HepG2 (cell line): Measurements from ENCODE around the gene GMFB. TPM values are rescaled to one million over a fixed set of nuclear protein-coding genes. Genes with fewer than 3 reads are reported as not detected.

Experiments
- ARNT ChIP-seq: fragments of 450-650 bp; IDR thresholded peaks from 2 replicates; pipeline ENCODE4 v1.6.1; 2017
- BHLHE40 ChIP-seq: IDR thresholded peaks from 2 replicates; pipeline ENCODE4 v1.6.1; 2011; ENCODE audit warnings: low read length, improper control_type of control experiment
- CHD2 ChIP-seq: IDR thresholded peaks from 2 replicates; pipeline ENCODE4 v1.6.1; 2011; ENCODE audit warnings: low read depth, low read length, improper control_type of control experiment
- EP300 ChIP-seq, 3 experiments: sonication (generic) in 1 of 3; formaldehyde crosslinking in 1 of 3; IDR thresholded peaks; 2 replicates each; pipeline versions ENCODE4 v1.5.1 to v1.6.1; 2011 to 2020; ENCODE audit warnings: low read depth in 2 of 3, low read length in 2 of 3, borderline replicate concordance in 1 of 3, improper control_type of control experiment in 1 of 3, mild to moderate bottlenecking in 1 of 3, missing genetic modification reagents in 1 of 3, moderate library complexity in 1 of 3
- FOSL2 ChIP-seq: sonication (generic); formaldehyde crosslinking; IDR thresholded peaks from 2 replicates; pipeline ENCODE4 v1.4.0; 2020; ENCODE audit warnings: missing genetic modification reagents
- IRX3 ChIP-seq: sonication (generic); formaldehyde crosslinking; IDR thresholded peaks from 2 replicates; pipeline ENCODE4 v1.8.1; 2023; ENCODE audit warnings: mild to moderate bottlenecking, low read depth, missing genetic modification reagents, borderline replicate concordance
- NFYC ChIP-seq: IDR thresholded peaks from 2 replicates; pipeline ENCODE4 v1.6.1; 2016; ENCODE audit warnings: missing genetic modification reagents, missing compliant biosample characterization
- NKX3-1 ChIP-seq: sonication (generic); formaldehyde crosslinking; IDR thresholded peaks from 2 replicates; pipeline ENCODE4 v1.5.0; 2020; ENCODE audit warnings: missing genetic modification reagents
- PRMT3 ChIP-seq: sonication (generic); formaldehyde crosslinking; IDR thresholded peaks from 2 replicates; pipeline ENCODE4 v1.8.1; 2022; ENCODE audit warnings: low read depth, mild to moderate bottlenecking, moderate library complexity, missing genetic modification reagents, borderline replicate concordance
- SCMH1 ChIP-seq: sonication (generic); formaldehyde crosslinking; IDR thresholded peaks from 2 replicates; pipeline ENCODE4 v1.9.0; 2021; ENCODE audit warnings: missing genetic modification reagents, mild to moderate bottlenecking, borderline replicate concordance
- SKI ChIP-seq: fragments of 450-650 bp; IDR thresholded peaks from one replicate; pipeline ENCODE4 v1.6.1; 2018; ENCODE audit warnings: mild to moderate bottlenecking; ENCODE audit not compliant: partially characterized antibody
- TAF15 ChIP-seq: fragments of 200-400 bp; formaldehyde crosslinking; IDR thresholded peaks from one replicate; pipeline ENCODE4 v1.6.1; 2018; ENCODE audit warnings: mild to moderate bottlenecking, low read depth, low read length; ENCODE audit not compliant: poor library complexity, severe bottlenecking
- U2AF2 ChIP-seq: fragments of 200-400 bp; formaldehyde crosslinking; IDR thresholded peaks from 2 replicates; pipeline ENCODE4 v1.6.1; 2017; ENCODE audit warnings: low read depth, mild to moderate bottlenecking, low read length
- ZBTB8A ChIP-seq: sonication (generic); formaldehyde crosslinking; IDR thresholded peaks from 2 replicates; pipeline ENCODE4 v1.4.0; 2020; ENCODE audit warnings: mild to moderate bottlenecking, low read depth, missing genetic modification reagents, borderline replicate concordance
- ZNF124 ChIP-seq: sonication (generic); formaldehyde crosslinking; IDR thresholded peaks from 2 replicates; pipeline ENCODE4 v1.4.0; 2020; ENCODE audit warnings: missing genetic modification reagents
- ZNF224 ChIP-seq: sonication (generic); formaldehyde crosslinking; IDR thresholded peaks from 2 replicates; pipeline ENCODE4 v1.5.0; 2020; ENCODE audit warnings: mild to moderate bottlenecking, missing genetic modification reagents
- ZNF557 ChIP-seq: sonication (generic); formaldehyde crosslinking; IDR thresholded peaks from 2 replicates; pipeline ENCODE4 v1.4.0; 2020; ENCODE audit warnings: missing genetic modification reagents
- polyA plus RNA-seq, 8 experiments: library from polyadenylated mRNA; depleted of rRNA in 3 of 8; stranded (reverse) in 7 of 8; unstranded in 1 of 8; fragments of >200 nt; fragmentation: Illumina TruSeq in 4 of 8; extraction: Trizol in 4 of 8; gene quantifications; 2 replicates each; pipeline versions ENCODE4 v1.2.1 to v1.2.3, GENCODE V29; 2011 to 2016; ENCODE audit warnings: low read depth in 4 of 8, missing spikeins in 1 of 8, mixed read lengths in 1 of 8; ENCODE audit not compliant: insufficient read depth in 1 of 8
- total RNA-seq, 5 experiments: library from RNA; depleted of rRNA; stranded (reverse); fragments of >200 nt; fragmentation: Illumina TruSeq; extraction: Trizol; gene quantifications; 2 replicates each; pipeline ENCODE4 v1.2.3, GENCODE V29; 2016; ENCODE audit warnings: low read depth in 1 of 5
- TF ChIP-seq, protein P1 (sequence below): IDR thresholded peaks from 2 replicates; pipeline ENCODE4 v1.6.1; 2012; ENCODE audit warnings: low read depth, low read length, improper control_type of control experiment
- TF ChIP-seq, protein P2 (sequence below): sonication (generic); formaldehyde crosslinking; IDR thresholded peaks from 2 replicates; pipeline ENCODE4 v1.4.0; 2020; ENCODE audit warnings: mild to moderate bottlenecking, missing genetic modification reagents
- TF ChIP-seq, protein P3 (sequence below): sonication (generic); formaldehyde crosslinking; conservative IDR thresholded peaks from 2 replicates; pipeline ENCODE4 v1.4.0; 2020; ENCODE audit warnings: missing genetic modification reagents
- TF ChIP-seq, protein P4 (sequence below): sonication (generic); formaldehyde crosslinking; IDR thresholded peaks from 2 replicates; pipeline ENCODE4 v1.8.0; 2022; ENCODE audit warnings: missing genetic modification reagents, mild to moderate bottlenecking, inconsistent platforms, borderline replicate concordance
- TF ChIP-seq, protein P5 (sequence below), 2 experiments: sonication (generic) in 1 of 2; formaldehyde crosslinking in 1 of 2; IDR thresholded peaks; 2 replicates each; pipeline versions ENCODE4 v1.4.0 to v1.6.1; 2018 to 2020; ENCODE audit warnings: missing genetic modification reagents in 2 of 2, borderline replicate concordance in 1 of 2, low read depth in 1 of 2, mild to moderate bottlenecking in 1 of 2, missing biosample characterization in 1 of 2

GMFB gene
- total and polyA plus RNA-seq, 2 of the 13 experiments (the other 11 are each of a cell fraction or from before 2014, with no cell fraction given): 17.3 to 68.2 TPM

DNA sequence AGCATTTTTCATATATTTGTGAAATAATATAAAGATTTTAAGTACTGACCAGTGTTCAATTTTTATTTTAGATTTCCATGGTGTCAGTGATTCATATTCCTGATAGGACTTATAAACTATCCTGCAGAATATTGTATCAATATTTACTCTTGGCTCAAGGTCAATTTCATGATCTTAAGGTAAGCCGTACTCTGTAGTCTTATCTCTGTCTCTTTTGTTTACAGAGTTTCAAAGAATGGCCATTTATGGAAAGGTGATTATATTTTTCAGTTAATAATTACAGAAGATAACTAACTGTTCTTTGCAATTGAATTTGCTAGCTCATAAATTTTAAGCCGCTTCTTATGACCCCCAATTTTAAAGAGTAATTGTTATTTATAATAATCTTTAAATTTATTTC, 48.9 kb upstream of the GMFB start (continued):
- TF ChIP-seq, protein P1, sequence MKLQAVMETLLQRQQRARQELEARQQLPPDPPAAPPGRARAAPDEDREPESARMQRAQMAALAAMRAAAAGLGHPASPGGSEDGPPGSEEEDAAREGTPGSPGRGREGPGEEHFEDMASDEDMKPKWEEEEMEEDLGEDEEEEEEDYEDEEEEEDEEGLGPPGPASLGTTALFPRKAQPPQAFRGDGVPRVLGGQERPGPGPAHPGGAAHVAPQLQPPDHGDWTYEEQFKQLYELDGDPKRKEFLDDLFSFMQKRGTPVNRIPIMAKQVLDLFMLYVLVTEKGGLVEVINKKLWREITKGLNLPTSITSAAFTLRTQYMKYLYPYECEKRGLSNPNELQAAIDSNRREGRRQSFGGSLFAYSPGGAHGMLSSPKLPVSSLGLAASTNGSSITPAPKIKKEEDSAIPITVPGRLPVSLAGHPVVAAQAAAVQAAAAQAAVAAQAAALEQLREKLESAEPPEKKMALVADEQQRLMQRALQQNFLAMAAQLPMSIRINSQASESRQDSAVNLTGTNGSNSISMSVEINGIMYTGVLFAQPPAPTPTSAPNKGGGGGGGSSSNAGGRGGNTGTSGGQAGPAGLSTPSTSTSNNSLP: peak; percentile 88
- TF ChIP-seq SCMH1 (CRISPR knock-in tag): no peak
- no peak for TF ChIP-seq NKX3-1 (CRISPR knock-in tag)
- no peak for TF ChIP-seq IRX3 (CRISPR knock-in tag)
- TF ChIP-seq EP300 (IDR thresholded peaks at IDR 0.05; ENCODE audit: low read depth in 2 of 2, low read length in 2 of 2): peak in 1 of 2 experiments; percentile 67; a peak in 2 of 4 replicates
- no peak for TF ChIP-seq EP300 (CRISPR knock-in tag; IDR thresholded peaks at IDR 0.05; ENCODE audit: borderline replicate concordance)
- TF ChIP-seq ZNF224 (CRISPR knock-in tag): no peak
- no peak for TF ChIP-seq ZBTB8A (CRISPR knock-in tag)
- TF ChIP-seq, protein P2, sequence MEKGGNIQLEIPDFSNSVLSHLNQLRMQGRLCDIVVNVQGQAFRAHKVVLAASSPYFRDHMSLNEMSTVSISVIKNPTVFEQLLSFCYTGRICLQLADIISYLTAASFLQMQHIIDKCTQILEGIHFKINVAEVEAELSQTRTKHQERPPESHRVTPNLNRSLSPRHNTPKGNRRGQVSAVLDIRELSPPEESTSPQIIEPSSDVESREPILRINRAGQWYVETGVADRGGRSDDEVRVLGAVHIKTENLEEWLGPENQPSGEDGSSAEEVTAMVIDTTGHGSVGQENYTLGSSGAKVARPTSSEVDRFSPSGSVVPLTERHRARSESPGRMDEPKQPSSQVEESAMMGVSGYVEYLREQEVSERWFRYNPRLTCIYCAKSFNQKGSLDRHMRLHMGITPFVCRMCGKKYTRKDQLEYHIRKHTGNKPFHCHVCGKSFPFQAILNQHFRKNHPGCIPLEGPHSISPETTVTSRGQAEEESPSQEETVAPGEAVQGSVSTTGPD: no peak
- no peak for TF ChIP-seq U2AF2
- TF ChIP-seq CHD2: no peak
- TF ChIP-seq, protein P3, sequence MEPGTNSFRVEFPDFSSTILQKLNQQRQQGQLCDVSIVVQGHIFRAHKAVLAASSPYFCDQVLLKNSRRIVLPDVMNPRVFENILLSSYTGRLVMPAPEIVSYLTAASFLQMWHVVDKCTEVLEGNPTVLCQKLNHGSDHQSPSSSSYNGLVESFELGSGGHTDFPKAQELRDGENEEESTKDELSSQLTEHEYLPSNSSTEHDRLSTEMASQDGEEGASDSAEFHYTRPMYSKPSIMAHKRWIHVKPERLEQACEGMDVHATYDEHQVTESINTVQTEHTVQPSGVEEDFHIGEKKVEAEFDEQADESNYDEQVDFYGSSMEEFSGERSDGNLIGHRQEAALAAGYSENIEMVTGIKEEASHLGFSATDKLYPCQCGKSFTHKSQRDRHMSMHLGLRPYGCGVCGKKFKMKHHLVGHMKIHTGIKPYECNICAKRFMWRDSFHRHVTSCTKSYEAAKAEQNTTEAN: no peak
- TF ChIP-seq, protein P4, sequence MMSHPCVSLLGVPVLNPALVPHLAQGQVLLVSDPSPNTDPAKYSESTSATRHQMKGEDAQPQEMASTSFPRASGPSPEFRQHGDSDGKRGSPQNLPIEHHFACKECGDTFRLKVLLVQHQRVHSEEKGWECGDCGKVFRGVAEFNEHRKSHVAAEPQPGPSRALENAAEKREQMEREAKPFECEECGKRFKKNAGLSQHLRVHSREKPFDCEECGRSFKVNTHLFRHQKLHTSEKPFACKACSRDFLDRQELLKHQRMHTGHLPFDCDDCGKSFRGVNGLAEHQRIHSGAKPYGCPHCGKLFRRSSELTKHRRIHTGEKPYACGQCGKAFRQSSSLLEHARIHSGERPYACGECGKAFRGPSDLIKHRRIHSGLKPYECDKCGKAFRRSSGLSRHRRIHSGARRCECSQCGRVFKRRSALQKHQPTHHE: no peak
- peak; percentile 87 for TF ChIP-seq SKI
- no peak for TF ChIP-seq ARNT
- TF ChIP-seq BHLHE40: no peak
- no peak for TF ChIP-seq ZNF124
- TF ChIP-seq PRMT3 (CRISPR knock-in tag): no peak
- no peak for TF ChIP-seq FOSL2 (CRISPR knock-in tag)
- TF ChIP-seq NFYC (CRISPR knock-in tag): no peak
- TF ChIP-seq TAF15: no peak
- TF ChIP-seq, protein P5, sequence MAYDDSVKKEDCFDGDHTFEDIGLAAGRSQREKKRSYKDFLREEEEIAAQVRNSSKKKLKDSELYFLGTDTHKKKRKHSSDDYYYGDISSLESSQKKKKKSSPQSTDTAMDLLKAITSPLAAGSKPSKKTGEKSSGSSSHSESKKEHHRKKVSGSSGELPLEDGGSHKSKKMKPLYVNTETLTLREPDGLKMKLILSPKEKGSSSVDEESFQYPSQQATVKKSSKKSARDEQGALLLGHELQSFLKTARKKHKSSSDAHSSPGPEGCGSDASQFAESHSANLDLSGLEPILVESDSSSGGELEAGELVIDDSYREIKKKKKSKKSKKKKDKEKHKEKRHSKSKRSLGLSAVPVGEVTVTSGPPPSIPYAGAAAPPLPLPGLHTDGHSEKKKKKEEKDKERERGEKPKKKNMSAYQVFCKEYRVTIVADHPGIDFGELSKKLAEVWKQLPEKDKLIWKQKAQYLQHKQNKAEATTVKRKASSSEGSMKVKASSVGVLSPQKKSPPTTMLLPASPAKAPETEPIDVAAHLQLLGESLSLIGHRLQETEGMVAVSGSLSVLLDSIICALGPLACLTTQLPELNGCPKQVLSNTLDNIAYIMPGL (CRISPR knock-in tag; IDR thresholded peaks at IDR 0.05; ENCODE audit: borderline replicate concordance in 1 of 2, low read depth in 1 of 2): no peak
- no peak for TF ChIP-seq ZNF557 (CRISPR knock-in tag)
